ENCODE results near the gene LACRT.

GRCh38 chr12:54608769-54609168 lies 25.9 kb downstream of the LACRT start:
- TF ChIP-seq CTCF (IDR thresholded peaks at IDR 0.05; ENCODE audit: borderline replicate concordance, extremely low read depth, low read length, poor library complexity, severe bottlenecking) (no peak), EZH2 (IDR thresholded peaks at IDR 0.05; ENCODE audit: borderline replicate concordance, low read depth, low read length, severe bottlenecking) (no peak)

Data from DND-41 (cell line).